Hematopoietic multipotent progenitor cell treated with erythropoietin and hydrocortisone succinate and interleukin-3 and kit ligand, for 8 days (in vitro differentiated cells): Measurements from ENCODE around the gene BRMS1L.
A peak's percentile ranks its signal among the peaks of the same experiment; 100 is the strongest.
"Not testable (repeated sequence)": the region's sequence is repeated elsewhere in the genome, so short reads cannot be mapped to it uniquely, and the experiment has no call there.

ENCODE experiments used
- DNase-seq: peaks from one replicate; pipeline ENCODE4 v3.0.0-alpha.2; 2015

The BRMS1L gene, protein sequence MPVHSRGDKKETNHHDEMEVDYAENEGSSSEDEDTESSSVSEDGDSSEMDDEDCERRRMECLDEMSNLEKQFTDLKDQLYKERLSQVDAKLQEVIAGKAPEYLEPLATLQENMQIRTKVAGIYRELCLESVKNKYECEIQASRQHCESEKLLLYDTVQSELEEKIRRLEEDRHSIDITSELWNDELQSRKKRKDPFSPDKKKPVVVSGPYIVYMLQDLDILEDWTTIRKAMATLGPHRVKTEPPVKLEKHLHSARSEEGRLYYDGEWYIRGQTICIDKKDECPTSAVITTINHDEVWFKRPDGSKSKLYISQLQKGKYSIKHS

DNA sequence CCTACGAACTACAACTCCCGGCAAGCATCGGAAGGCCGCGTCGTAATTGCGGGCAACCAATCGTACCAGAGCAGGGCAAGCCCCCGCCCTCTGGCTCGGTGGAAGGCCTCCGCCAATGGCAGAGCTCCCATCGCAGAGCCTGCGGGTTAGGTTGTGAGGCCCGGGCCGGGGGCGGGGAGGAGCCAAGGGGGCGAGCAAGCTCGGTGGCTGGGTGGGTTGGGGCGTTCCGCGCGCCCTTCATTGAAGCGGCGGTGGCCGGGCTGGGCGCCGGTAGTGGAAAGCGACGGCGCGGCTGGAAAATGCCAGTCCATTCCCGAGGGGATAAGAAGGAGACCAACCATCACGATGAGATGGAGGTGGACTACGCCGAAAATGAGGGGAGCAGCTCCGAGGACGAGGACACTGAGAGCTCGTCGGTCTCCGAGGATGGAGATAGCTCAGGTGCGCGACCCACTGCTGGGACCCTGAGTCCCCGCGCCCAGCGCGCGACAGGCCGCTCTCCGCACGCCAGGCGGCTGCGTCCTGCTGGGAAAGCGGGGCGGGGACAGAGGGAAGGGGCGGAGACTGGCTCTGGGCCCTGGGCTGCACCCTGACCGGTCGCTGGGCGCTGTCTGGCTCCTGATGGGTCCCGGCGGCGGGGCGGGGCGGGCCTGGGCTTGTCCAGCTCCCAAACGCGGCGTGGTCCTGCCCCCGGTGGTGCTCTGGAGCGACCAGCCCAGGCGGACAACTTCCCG, at the start of gene BRMS1L:
TSS of gene BRMS1L (plus strand) at position 121 of the 734 bp plus-strand sequence. CDS start at position 300, 179 bp downstream.
- peak; percentile 98 for DNase-seq

GRCh38 chr14:35776823-35777222, 49.3 kb upstream of the BRMS1L start:
- DNase-seq = no peak

DNA sequence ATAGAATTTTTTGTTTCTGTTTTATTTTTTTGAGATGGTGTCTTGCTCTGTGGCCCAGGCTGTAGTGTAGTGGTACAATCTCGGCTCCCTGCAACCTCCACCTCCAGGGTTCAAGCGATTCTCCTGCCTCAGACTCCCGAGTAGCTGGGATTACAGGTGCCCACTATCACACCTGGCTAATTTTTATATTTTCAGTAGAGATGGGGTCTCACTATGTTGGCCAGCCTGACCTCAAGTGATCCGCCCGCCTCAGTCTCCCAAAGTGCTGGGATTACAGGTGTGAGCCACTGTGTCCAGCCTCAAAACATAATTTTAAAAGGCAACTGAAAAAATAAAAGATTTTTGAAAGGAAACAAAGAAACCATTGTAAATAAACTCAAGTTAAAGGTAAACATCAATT, 48.6 kb upstream of the BRMS1L start:
- DNase-seq = not testable (repeated sequence)

DNA sequence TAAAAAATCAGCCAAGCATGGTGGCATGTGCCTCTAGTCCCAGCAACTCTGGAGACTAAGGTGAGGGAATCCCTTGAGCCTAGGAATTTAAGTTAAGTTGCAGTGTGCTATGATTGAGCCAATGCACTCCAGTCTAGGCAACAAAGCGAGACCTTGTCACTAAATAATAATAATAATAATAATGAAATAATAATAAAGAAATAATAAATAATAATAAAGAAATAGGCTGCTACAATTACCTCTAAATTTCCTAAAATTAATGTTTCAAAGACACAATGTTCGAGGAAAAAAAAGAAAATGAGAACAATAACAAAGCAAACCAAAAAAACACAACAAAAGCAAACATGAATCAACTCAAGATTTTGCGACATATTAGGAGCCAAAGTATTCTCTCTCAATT, 46.8 kb upstream of the BRMS1L start:
- DNase-seq = no peak

- no peak for DNase-seq
Measured at GRCh38 chr14:35783699-35784098, 42.4 kb upstream of the BRMS1L start.

DNA sequence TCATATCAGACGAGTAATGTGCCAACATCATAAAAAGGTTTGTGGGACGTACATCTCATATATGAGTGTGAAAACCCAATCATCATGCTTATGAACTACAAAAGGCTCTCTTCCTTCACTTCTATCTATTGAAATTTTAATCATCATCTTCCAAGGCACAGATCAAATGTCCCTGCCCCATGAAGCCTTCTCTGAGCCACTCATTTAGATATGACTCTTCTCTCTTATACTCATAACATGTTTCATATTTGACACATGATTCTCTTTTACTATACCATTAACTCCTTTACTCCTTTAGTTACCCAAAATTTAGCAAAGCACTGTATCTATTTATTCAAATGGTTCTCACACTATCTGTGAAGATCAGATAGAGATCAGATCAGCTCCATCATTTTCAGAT, 39.3 kb upstream of the BRMS1L start:
- DNase-seq = no peak

DNA sequence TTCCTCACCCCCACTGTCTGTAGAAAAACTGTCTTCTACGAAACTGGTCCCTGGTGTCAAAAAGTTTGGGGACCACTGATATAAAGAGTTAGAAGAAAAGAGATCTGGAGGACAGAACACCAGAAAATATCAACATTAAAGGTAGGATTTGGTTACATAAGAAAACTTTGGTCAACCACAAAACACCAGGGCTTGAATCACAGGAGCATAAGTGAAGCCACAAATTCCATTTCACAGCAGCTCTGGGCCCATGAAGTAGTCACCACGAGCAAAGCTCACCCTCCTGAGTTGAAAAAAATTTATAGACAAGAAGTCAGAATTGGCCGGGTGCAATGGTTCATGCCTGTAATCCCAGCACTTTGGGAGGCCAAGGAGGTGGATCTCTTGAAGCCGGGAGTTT, 36.5 kb upstream of the BRMS1L start:
- DNase-seq = no peak

- DNase-seq = no peak
Measured at GRCh38 chr14:35797796-35798195, 28.3 kb upstream of the BRMS1L start.

DNA sequence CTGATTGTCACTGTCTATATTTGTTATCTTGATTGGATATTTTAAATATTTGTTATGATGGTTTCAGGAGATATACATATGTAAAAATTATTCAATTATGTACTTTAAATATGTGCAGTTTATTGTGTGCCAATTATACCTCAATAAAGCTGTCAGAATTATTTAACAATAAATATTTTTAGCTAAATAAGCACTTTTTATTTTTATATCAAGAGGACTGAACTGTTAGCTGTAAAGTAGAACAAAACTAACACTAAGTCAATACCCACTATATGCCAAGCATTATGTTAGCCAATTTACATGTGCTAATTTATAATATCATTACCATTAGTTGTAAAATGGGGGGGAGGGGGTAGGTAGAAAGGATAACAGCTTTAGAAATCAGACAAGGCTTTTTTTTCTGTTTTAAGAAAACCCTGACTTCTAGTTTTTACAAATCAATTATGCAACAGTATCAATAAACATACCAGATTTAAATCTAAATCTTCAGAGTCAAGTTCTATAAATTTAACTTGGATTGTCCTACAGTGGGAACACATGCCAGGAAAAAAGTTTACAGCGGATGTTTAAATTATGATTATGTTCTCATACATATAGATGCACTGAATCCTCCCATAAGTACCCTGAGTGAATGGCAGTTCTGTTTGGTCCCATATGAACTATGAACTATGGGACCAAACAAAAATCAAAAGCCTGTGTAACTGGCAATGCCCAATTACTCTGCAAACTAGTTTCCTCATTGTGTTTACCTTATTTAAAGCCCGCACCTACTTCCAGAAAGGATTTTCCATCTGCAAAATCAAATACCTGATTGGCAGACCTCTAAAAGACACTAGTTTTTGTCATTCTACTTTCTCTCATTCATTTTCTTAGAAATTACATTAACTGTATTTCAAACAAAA, 19.9 kb upstream of the BRMS1L start:
- no peak for DNase-seq

DNA sequence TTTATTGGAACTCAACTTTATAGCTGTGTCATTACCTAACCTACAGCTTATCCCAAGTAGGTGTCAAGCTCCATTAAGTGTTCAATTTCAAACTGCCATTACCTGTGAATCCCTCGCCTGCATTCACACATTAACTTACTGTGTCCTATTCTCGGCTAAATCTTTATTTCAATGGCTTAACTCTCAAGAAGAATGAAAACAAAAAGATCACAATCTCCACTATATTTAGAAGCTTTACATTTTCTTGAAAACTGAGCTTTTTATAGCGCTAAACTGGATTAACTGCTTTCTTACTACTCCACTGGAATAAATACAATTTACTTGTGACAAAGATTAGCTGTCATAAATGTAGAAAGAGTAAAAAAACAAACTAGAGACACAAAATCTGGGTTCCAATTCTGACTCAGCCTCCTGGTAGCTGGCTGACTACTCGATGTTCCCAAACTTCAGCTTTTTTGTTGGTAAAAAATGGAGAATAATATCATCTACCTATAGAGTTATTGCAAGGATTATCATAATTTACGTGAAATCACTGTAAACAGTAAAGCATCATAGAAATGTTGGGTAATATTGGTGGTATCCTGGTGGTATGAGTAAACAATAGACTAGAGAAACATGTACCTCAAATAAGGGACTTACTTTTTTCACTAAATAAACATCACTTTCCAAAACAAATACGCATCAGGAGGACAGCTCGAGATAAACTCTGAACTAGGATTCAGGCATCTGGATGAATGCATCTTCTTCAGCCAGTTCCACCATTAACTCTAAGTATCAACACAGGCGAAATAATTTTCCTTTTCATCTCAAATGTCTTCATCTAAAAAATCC, 18.8 kb upstream of the BRMS1L start:
- DNase-seq = no peak

DNA sequence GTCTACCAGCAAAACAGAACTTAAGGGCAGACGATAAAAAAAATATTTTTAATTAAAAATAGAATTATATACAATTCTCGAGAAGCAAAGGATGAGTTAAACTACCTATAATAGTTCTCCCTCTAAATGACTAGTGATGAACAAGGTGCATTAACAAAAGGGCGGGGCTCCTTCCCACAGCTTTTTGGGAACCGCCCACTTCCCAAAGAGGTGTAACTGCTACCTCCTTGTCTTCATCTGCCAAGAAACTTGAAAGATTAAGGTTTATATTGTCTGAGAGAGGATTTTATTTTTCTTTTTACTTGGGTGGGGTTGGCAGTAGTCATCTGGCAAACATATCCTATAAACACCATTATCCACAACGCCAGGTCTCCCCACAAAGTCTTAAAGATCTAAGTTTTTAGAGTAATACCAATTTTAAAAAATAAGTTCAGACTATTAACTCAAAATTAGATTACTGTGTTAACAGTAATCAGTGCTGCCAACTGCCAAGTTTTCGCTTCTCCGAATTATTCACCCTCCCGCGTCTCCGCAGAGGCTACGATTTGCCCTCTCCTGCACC, 18.0 kb upstream of the BRMS1L start:
- peak; percentile 42 for DNase-seq

DNA sequence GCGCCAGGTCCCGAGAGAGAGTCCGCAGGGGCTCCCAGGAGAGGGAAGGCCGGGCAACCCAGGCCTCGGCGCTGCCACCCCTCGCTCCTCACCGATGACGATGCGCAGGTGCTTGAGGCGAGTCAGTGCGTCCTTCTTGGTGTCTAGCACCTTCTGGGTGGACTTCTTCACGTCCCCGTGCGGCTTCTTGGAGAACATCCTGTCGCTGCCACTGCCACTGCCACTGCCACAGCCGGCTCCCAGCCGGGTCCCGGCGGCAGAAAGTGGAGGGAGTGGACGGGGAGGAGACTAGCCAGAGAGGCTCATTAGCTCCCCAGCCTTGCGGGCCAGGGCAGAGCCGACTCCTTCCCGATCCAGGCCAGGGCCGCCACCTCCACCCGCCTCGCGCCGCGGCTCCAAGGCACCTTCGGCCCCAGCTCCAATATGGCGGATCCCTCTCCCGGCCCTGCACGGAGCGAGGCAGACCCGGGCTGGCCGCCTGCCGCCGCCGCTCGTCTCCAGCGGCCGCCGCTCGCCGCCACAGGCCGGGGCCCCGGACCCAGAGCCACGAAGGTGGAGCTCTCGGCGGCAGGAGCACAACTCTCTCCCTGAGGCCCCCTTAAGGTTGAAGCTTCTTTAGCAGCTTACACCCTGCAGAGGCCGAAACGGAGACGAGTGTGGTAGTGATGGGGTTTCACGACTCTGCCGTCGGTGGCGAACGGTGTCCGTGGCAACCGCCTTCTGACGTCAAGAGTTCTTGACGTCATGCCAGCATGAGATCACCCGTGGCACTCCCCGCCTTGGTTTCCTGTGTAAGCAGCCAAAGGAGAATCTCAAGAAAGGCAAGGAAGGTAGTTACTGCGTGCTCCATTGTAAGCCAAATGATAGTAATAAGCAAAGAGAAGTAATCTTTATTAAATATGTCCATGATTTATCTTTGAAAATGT, 17.2 kb upstream of the BRMS1L start, which contains the start of gene RALGAPA1:
TSS of gene RALGAPA1 (minus strand) at position 658 of the 926 bp plus-strand sequence. CDS start at position 198, 460 bp downstream.
- DNase-seq = peak; percentile 96

DNA sequence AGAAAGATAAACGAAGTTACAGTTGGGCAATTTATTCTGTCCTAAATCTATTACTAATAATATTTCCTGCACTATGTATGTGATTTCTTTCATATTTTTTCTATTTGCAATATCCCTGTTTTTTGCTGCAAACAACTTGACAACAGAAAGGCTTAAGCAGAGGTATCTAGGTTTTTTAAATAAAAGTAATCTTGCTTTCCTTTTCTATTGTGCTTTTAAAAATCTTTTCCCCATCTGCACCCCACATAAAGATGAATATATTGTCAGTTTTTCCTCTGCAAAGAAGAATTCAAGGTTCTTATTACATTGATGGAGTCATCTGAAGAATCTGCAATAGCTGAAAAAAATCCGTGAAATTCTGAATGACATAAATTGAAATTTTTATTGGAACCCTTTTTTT, 16.5 kb upstream of the BRMS1L start:
- no peak for DNase-seq

GRCh38 chr14:35810963-35811362, 15.2 kb upstream of the BRMS1L start:
- DNase-seq = no peak

DNA sequence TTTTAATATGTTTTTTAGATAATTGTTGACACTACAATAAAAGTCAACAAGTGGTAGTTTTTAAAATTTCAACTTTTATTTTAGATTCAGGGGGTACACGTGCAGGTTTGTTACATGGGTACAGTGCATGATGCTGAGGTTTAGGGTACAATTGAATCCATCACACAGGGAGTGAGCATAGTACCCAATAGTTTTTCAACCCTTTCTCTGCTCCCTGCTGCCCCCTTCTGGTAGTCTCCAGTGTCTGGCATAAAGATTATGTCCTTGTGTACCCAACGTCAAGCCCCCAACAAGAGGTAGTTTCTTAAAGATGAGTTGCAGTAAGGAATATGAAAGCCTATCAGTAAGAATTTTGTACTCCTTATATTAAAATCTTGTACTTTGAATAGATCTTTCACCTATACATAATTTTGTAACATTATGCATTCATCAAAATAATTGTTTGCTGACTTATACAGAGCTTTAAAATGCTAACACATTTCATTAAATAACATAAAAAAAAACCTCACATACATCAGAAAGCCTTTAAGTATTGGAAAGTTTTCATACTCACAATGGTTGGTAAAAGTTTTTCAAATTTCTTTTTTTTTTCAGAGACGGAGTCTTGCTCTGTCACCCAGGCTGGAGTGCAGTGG, 11.7 kb upstream of the BRMS1L start:
- peak; percentile 85 for DNase-seq

- peak; percentile 48 for DNase-seq
Measured at GRCh38 chr14:35818346-35819115, 7.6 kb upstream of the BRMS1L start.

DNA sequence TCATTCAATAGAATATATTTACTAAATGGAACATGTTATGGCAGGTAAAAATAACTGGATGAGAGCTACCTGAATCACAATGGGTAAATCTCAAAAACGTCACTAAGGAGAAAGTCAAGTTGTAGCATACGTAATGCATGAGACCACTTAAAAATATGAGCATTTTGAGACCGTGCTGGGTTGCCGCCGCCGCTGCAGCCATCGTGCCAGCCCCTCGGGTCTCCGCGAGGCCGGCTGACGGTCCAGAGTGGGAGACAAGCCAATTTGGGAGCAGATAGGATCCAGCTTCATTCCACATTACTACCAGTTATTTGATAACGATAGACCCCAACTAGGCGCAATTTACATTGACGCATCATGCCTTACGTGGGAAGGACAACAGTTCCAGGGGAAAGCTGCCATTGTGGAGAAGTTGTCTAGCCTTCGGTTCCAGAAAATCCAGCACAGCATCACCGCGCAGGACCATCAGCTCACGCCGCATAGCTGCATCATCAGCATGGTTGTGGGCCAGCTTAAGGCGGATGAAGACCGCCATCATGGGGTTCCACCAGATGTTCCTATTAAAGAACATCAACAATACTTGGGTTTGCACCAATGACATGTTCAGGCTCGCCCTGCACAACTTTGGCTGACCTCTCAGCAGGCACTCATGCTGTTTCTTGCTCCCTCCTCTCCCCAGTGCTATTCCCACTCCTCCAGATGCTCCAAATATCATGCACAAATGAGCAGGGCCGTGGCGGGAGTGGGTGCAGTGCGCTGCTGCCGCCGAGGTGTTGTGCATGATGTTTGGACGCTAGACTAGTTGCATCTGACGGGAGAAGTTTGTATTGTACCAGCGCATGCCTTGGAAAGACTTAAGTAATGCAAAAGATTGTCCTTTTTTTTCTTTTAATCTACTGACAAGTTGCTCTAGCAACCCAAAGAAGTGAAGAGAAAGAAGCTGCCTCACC, 6.3 kb upstream of the BRMS1L start:
- no peak for DNase-seq
